NOMO-1 treated with dmso at 0.1 percent for 144 hours (cell line): ENCODE data around the gene MSL1.
"Not testable (repeated sequence)": the region's sequence is repeated elsewhere in the genome, so short reads cannot be mapped to it uniquely, and the experiment has no call there.

Source experiments
- DNase-seq: peaks from one replicate; lab custom pipeline; 2025; ENCODE audit not compliant: unreplicated experiment; lab: John Stamatoyannopoulos, UW

The MSL1 gene

DNA sequence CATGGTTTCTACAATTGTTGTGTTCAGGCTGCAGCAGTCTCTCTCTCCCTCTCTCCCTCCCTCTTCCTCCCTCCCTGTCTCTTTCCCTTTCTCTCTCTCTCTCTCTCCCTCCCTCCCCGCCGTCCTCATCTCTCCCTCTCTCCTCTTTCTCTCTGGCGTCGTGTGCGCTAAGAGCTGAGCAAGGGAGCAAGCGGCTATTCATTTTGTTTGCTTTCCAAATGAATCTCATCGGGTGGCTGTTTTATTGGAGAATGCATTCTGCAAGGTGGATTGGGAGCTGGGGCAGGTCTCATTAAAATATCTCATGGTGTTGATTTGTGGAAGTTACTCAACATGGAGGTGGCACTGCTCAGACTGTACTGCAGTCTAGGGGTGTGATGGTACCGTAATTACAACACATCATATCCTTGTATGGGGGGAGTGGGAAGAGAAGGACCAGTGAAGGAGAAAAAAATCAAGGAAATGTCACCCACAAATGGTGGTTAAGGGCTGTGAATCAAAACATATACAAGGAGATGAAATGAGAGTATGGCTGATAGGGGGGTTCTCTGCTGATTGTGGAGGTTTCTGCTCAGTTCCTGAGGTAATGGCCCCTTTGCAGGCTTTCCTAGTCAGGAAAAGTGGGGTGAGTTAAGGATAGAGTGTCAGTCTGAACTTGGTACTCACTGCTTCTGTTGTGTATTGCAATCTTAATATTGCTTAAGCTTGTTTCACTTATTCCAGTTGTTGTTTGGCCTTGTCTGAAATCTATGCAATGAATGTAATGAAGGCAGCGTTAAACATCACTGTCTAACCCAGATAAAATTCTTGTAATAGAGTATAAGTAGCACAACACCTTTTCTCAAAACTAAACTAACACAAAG is 2.7 kb downstream of the MSL1 start:
- DNase-seq: no peak

DNA sequence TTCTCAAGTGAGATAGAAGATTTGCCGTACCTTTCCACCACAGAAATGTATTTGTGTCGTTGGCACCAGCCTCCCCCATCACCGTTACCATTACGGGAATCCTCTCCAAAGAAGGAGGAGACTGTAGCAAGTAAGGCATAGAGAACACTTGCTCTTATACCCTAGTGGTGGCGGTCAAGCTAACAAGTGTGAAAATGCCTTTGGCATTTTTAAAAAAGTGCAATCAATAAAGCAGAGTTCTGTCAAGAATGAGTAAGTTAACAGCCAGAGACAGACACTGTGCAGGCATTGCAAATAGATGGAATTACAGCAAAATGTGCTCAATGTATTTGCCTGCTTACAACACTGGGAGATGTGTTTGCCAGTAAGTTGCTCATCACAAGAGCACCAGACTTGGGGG is 7.7 kb downstream of the MSL1 start:
- no peak for DNase-seq

GRCh38 chr17:40130352-40131042 is 8.7 kb downstream of the MSL1 start:
- DNase-seq: peak; percentile 83

DNA sequence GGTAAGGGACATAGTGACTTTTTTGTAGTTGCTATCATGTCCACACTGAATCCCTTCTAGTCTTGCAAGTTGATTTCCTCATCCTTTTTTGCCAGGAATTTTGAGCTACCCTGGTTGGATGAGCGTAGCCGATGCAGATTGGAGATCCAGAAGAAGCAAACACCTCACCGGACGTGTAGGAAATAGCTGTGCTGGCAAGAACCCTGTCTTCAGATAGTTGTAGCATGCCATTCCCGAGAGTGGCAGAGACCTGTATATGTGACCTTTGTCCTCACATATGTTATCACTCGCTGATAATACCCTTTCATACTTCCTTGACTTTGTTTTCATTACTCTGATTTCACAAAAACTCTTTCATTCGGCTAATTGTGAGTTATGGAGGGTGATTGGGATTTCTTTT is 12.4 kb downstream of the MSL1 start:
- no peak for DNase-seq

DNA sequence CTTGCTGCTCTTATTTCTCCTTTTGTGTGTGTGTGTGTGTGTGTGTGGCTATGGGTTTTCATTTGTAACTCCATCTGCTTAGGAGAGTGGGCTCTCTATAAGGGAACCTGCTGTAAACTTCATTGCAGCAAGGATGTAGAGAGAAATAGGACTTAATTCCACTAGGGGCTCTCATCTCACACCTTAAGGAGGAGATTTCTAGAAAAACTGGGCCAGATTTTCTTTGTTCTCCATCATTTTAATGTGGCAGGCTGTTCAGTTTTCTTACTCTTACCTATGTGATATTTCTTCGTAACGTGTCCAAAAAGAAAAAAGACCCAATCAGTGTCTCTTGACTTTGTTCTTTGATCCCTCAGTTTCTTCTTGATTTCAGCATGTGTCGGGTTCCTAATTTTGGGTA is 14.0 kb downstream of the MSL1 start:
- DNase-seq: no peak

GRCh38 chr17:40139566-40140058 is 17.8 kb downstream of the MSL1 start:
- DNase-seq: no peak

- DNase-seq: not testable (repeated sequence)
Measured at GRCh38 chr17:40143166-40143565, 21.4 kb downstream of the MSL1 start.

DNA sequence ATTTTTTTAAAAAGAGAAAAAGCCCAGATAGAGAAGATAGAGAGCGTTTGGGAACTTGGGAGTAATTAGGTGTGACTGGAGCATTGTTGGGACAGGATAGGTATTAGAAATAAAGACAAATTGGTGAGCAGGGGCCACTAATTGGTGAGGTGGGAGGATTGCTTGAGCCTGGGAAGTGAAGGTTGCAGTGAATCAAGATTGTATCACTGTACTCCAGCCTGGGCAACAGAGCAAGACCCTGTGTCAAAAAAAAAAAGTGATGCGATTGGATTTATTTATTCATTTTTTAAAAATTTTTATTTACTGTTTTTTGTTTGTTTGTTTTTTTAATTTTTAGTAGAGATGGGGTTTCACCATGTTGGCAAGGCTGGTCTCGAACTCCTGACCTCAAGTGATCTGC is 23.7 kb downstream of the MSL1 start:
- DNase-seq: no peak

- DNase-seq: no peak
Measured at GRCh38 chr17:40148527-40148926, 26.8 kb downstream of the MSL1 start.

- no peak for DNase-seq
Measured at GRCh38 chr17:40150276-40150675, 28.5 kb downstream of the MSL1 start.

DNA sequence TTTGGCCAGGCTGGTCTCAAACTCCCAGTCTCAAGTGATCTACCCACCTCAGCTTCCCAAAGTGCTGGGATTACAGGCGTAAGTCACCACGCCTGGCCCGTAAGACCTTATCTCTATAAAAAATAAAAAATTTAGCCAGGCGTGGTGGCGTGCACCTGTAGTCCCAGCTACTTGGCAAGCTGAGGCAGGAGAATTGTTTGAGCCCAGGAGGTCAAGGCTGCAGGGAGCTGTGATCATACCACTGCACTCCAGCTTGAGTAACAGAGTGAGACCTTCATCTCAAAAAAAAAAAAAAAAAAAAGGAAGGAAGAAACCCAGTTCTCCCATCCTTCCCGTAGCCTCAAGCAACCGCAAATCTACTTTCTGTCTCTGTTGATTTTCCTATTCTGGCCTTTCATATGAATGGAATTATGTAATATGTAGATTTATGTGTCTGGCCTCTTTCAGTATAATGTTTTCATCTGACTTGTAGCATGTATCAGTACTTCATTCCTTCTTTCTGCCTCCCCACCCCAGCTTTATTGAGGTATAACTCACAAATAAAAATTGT is 29.7 kb downstream of the MSL1 start:
- peak; percentile 32 for DNase-seq

- DNase-seq: no peak
Measured at GRCh38 chr17:40153603-40154236, 31.9 kb downstream of the MSL1 start.

- DNase-seq: no peak
Measured at GRCh38 chr17:40157973-40158372, 36.2 kb downstream of the MSL1 start.

- DNase-seq: peak; percentile 61
Measured at GRCh38 chr17:40158438-40159013, 36.8 kb downstream of the MSL1 start.

DNA sequence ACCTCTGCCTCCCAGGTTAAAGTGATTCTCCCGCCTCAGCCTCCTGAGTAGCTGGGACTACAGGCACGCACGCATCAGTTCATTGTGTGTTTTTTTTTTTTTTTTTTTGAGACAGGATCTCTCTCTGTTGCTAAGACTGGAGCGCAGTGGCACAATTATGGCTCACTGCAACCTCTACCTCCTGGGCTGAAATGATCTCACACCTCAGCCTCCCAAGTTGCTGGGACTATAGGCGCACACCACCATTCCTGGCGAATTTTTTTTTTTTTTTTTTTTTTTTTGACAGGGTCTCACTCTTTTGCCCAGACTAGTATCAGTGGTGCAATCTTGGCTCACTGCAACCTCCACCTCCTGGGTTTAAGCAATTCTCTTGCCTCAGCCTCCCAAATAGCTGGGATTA is 37.7 kb downstream of the MSL1 start:
- DNase-seq: no peak

GRCh38 chr17:40167685-40168261 is 46.0 kb downstream of the MSL1 start:
- no peak for DNase-seq

DNA sequence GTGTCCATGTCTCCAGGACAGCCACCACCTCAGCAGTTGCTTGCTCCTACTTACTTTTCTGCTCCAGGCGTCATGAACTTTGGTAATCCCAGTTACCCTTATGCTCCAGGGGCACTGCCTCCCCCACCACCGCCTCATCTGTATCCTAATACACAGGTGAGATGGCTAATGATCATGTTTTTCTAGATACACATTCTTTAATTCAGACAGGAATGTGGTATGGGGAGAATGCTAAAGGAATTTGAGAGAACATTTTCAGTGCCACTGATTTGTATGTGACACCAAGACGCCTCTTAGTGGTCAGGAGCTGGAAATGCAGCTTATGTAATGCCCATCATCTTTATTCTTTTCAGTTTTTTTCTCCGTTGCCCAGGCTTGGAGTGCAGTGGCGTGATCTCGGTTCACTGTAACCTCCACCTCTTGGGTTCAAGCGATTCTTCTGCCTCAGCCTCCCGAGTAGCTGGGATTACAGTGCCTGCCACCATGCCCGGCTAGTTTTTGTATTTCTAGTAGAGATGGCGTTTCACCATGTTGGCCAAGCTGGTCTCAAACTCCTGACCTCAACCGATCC is 46.6 kb downstream of the MSL1 start:
- DNase-seq: peak; percentile 3

DNA sequence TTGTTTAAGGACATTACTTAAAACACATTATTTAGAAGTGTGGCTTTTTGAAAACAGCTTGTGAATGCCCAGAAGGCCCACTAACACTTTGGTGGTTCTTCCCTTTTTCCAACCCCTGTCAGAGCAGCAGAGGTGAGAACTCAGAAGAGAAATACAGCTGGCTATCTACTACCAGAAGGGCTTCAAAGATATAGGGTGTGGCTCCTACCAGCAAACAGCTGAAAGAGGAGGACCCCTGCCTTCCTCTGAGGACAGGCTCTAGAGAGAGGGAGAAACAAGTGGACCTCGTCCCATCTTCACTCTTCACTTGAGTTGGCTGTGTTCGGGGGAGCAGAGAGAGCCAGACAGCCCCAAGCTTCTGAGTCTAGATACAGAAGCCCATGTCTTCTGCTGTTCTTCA is 48.6 kb downstream of the MSL1 start:
- no peak for DNase-seq

DNA sequence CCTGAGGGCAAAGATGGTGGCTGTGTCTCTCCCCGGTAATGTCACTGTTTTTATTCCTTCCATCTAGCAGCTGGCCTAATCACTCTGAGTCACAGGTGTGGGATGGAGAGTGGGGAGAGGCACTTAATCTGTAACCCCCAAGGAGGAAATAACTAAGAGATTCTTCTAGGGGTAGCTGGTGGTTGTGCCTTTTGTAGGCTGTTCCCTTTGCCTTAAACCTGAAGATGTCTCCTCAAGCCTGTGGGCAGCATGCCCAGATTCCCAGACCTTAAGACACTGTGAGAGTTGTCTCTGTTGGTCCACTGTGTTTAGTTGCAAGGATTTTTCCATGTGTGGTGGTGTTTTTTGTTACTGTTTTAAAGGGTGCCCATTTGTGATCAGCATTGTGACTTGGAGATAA is 50.0 kb downstream of the MSL1 start:
- no peak for DNase-seq

DNA sequence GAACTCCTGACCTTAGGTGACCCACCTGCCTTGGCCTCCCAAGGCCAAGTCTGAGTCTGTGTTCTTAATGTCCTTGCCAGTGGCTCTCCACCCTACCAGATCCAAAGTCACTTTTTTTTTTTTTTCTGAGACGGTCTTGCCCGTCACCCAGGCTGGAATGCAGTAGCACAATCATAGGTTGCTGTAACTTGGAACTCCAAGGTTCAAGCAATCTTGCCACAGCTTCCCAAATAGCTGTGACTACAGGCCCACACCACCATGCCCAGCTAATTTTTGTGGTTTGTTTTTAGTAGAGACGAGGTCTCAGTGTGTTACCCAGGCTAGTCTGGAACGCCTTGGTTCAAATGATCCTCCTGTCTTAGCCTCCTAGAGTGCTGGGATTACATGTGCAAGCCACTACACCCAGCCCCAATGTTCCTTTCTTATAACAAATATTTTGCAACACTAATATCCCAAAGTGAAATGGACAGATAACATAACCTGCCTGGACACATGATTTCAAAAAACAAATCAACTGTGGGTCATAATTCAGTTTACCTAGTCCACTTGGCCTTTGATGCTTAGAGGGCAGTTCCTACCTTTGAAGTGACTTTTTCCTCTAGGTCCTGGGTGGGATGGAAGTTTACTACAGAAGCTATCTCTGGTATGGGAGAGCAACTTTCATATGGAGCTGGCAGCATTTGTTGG is 51.5 kb downstream of the MSL1 start:
- DNase-seq: no peak
